Stimulated activated CD8-positive, alpha-beta memory T cell treated with anti-CD3 and anti-CD28 coated beads, Interleukin-7, amount 100 ng/mL, for 1 hour (primary cell): ENCODE data around the gene EYS.
"Not testable (repeated sequence)": the region's sequence is repeated elsewhere in the genome, so short reads cannot be mapped to it uniquely, and the experiment has no call there.

Source experiments
- DNase-seq, 2 donors: peaks; one replicate each; pipeline ENCODE4 v3.0.0-alpha.2; 2020; ENCODE audit warnings: low read depth in 2 of 2

Gene EYS

DNA sequence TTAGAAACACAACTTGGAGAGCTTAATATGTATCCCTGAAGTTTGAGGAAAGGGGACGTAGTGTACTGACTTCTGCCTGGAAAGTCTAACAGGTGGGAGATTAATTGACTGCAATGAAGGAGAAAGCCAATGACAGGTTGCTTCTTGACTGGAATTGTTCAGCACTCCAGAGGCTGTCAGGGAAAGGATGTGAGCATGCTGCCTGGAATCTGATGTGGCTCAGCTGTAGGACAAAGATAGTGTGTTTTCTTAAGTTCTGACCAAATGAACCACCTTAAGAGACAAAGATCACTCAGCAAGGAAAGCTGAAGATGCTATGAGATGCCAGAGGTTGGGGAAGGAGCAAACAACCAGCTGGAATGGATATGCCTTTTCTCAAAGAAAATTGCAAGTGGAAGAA, 1885.6 kb downstream of the EYS start:
- DNase-seq, result no peak

- no peak for DNase-seq
Measured at GRCh38 chr6:63819831-63820230, 1887.2 kb downstream of the EYS start.

GRCh38 chr6:63817492-63818050, 1889.5 kb downstream of the EYS start:
- DNase-seq, result no peak

DNA sequence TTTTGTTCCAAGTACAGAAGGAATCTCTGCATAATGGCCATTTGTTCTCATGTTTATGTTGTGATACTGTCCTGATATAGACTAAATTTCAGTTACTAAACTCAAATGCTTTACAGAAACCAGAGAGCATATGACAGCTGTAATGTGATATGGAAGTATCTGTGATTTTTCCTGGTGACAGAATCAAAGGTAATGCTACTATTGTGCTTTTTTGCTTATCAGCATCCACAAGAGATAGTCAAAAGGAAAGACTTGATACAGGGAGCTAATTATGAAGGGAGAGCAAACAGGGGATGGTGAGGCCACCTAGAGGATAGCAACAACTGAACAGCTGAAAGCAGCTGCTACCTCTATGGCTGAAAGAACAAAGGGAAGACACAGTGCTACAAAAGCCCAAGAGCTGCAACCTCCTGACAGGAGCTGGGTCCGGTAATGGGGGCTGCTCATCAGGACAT, 1890.0 kb downstream of the EYS start:
- DNase-seq, result no peak

DNA sequence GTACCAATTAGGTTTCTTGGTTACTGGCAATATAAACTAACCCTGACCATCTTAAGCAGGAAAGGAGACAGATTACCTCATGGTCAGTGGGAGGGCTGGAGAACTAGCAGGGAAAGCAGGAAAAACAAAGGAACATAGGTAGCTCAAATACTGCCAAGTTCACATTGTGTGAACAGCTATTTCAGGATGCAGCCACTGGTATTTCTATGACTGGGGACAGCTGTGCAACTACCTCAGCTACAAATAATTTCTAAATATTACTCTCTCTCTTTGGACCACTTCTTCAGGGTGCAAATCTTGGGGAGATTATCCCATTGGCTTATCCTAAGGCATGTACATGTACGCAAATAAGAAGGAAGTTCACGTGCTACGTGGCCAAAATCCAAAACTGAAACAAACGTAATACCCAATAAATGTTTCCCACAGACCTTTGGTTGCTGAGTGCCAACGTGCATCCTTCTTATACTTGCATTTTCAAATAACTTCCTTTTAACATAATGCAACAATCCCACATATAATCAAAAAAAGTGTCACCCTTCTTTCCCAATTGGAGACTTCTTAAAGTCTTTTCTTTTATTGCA, 1890.5 kb downstream of the EYS start:
- no peak for DNase-seq

DNA sequence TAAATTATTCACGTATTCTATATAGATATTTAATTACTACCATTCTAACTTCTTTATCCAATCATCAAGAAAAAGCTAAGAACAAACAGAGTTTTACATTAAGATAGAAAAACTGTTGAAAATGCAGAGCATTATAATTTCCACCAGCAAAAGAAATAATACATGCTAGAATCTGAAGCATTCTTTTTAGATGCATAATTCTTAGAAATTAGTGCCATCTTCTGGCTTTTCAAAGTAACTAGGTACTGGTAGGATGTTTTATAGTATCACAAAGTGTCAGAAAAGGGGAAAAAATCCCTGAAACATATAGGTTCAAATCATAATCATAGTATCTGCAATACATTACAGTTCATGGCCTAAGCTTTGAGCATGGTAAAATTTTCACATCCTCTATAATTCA, 1892.6 kb downstream of the EYS start:
- no peak for DNase-seq

DNA sequence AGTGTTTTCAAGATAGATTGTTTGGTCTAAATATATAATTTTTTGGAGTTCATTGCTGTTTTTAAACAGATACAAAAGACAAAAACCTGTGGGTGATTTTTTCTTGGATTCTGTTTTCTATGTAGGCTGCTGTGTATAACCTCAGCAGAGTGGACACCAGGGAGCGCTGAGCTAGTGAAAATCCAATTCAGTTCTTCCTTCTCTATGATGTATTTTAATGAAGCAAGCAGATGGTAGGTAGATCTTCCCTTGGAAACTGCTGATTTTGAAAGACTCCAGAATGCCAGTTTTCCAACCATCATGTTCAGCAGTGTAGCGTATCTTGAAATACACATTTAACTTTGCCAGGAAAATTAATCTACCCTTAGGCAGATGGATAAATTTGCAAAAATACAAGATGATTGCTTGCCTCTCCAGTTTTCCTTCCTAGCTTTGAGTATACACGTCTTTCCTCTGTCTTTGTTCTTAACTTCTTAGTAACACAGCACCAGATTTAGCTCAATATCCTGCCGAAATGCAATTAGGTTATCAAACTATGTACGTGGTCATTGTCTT, 1893.4 kb downstream of the EYS start:
- no peak for DNase-seq

- DNase-seq, result no peak
Measured at GRCh38 chr6:63808576-63808975, 1898.5 kb downstream of the EYS start.

DNA sequence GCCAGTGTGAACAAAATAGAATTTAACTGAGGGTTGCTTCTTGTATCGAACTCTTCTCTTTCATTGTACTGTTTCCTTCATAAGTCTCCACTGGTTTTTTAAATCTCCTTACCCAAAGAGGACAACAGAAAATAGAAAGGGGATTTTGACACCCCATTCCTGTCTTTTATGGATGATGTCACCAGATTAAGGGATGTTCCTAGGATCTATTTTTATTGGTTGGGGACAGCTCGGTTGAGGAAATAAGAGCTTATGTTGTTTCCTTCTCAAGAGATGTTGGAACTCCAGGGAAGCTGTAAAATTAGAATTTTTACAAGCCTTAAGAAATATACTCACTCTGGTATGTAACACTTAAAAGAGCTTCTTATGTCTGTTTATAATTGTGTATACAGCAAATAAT, 1900.0 kb downstream of the EYS start:
- DNase-seq, result no peak

GRCh38 chr6:63806573-63806913, 1900.5 kb downstream of the EYS start:
- no peak for DNase-seq

DNA sequence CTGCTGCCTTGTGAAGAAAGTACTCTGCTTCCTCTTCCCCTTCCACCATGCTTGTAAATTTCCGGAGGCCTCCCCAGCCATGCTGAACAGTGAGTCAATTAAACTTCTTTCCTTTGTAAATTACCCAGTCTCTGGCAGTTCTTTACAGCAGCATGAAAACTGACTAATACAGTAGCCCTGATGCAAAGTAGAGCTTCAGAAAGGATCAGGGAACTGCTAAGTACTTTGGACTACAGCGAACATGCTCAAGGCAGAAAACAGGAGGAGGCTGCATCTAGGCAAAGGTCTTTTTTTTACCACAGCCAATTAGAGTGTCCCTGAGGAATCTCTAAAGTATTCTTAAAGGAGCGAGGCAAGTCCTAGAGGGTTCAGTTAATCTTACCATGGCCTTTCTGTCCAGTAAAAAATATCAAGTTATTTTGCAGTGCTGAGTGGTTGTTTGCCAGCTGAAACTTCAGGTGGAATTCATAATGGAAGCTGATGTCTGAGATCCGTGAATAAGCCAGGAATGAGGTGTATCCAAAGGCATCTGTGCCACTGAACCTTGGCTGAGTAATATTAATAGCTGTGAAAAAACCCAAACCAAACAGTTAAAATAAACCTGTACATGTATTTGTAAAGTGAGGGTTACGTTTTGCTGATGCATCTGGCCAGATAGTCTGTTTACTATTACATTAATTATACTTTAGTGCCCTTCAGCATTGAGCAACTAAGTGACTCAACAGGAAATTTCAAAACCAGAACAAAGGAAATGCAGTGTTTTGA, 1901.0 kb downstream of the EYS start:
- DNase-seq, result no peak

- no peak for DNase-seq
Measured at GRCh38 chr6:63805345-63805744, 1901.7 kb downstream of the EYS start.

DNA sequence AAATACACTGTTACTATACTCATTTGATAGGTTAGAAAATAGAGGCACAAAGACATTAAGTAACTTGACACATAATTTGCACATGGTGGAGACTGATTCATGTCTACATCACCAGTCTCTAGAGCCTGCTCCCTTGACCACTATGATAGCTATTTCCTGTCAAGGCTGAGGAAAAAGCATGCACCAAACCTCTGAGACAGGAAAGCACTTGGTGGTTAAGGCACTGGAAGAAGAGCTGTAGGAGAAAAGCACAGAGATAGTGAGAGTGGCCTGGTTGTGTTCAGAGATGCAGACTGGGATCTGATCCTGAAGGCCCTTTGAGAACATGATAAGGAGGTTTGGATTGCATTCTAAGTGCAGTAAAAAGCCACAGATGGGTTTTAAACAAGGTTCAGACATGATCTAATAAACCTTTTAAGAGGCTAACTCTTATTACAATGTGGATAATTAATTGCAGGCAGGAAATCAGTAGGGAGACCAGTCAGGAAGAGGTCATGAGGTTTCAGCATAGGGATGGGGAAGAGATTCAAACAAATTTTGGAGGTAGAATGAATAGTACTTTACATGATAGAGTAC, 1902.6 kb downstream of the EYS start:
- DNase-seq, result no peak

DNA sequence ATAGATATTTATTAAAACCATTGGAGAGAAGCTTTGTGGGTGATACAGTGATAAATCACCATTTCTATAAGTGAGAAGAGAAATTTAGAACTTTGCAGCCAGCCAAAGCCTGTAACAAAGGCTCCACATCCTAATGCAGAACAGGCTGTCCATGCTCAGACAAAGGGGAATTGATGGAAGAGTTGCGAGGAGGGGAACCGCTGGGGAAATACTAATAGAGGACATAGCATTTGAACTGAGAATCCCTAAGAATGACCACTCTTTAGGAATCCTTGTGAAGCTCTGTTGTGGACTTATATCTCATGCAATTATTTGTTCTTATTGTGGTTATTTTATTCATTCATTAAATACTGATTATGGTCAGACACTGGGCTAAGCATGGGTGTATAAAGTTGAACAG, 1903.7 kb downstream of the EYS start:
- no peak for DNase-seq

DNA sequence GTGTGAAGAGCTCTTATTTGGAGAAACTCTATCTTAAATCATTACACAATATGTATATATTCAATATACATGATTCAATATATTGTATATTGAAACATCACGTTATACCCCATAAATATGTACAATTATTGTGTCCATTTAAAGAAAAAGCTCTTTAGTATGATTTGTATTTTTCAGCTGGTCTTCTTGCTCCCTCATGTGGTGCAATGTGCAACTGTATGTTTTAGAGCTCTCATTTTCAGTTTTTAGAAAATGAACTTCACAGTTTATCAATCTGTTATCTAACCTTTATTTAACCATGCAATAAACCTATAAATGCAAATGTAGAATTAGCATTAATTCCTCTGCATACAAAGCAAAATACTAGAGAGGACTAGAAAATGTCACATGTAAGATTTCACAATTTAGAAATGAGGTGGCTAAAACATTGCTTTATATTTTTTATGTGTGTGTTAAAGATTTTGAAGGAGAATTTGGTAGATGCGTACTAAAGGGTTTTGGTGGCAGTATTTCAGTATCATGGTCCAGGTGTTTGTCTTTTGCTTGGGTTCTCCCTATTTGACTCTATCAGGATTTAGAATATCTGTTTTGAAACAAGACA, 1904.3 kb downstream of the EYS start:
- DNase-seq, result no peak

GRCh38 chr6:63800386-63800785, 1906.6 kb downstream of the EYS start:
- DNase-seq, result not testable (repeated sequence)

- DNase-seq, result no peak
Measured at GRCh38 chr6:63799813-63800212, 1907.2 kb downstream of the EYS start.

- no peak for DNase-seq
Measured at GRCh38 chr6:63799313-63799712, 1907.7 kb downstream of the EYS start.

DNA sequence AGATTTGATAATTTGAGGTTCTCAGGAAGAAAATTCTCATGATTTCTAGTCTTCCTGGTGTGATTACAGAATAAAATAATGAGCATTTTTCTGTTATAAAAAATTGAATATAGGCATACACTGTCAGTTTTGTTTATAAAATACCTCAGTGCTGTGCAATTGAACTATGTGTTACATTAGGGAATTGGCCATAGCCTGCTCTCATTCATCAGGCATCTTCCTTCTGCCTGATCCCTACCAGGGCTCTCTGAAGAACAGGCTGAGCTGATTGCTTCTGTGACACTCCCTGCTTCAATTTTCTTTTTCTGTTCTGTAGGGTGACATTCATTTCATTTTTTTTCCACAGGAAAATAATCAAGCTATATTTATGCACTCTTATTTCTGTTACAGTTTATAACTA, 1908.6 kb downstream of the EYS start:
- no peak for DNase-seq

DNA sequence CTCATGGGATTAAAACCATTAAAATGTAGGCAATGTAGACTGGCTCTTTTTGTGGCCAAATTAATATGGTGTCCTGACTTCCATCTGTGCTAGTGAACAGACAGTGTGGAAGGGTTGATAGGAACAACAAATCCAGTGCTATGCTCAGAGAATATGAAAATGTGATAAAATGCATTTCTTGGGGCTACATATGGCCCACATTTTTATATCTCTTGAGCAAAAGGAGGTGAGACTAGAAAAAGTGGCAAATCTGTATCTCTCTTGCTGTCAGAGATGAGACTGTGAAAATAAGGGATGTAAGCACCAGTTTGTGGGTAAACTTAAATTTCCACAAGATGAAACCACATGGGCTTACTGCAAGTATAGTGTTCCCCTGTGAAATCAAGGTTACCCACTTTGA, 1909.3 kb downstream of the EYS start:
- DNase-seq, result no peak

- no peak for DNase-seq
Measured at GRCh38 chr6:63795826-63796225, 1911.2 kb downstream of the EYS start.

DNA sequence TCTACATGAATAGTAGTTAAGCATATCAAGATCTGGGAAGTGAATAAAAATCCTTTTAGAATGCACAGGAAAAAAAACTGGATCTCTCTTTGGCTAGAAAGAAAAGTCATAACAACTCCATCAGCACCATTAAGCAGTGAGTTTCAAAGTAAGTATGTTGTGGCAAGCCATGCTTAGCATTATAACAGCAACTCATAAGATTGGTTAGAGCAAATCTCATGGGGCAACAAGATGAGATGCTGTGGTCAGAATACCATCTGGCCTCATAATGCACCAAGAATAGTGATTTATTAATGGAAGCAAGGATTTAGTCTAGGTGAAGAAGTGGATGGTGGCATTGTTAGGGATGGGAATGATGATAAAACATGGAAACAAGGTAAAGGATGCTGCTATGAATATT, 1912.0 kb downstream of the EYS start:
- DNase-seq, result no peak
